Measurements from ENCODE around the gene KCTD13. TPM values are rescaled to one million over a fixed set of nuclear protein-coding genes. Genes with fewer than 3 reads are reported as not detected.
"Not testable (repeated sequence)": the region's sequence is repeated elsewhere in the genome, so short reads cannot be mapped to it uniquely, and the experiment has no call there.

Gene KCTD13
- total and polyA plus RNA-seq, 8 donors = 14.8 to 24.2 (median 20.9) TPM

- ATAC-seq = no peak
- intact Hi-C loops (cut with DNase I) = no loop called here
- no peak overlapping the region for H3K27ac ChIP-seq
Measured at GRCh38 chr16:29892458-29892813, 33.6 kb downstream of the KCTD13 start.

GRCh38 chr16:29891525-29892457 is 34.2 kb downstream of the KCTD13 start:
- TF ChIP-seq CTCF (IDR thresholded peaks at IDR 0.05) = no peak
- peak; percentile 83 for ATAC-seq
- Histone ChIP-seq H3K4me1 (peaks cover 0 to 6% of the 10 kb centered on the region in 2 donors), H3K4me3 (no peak overlapping the region), H3K27me3 (peaks cover 0 to 14% of the 10 kb centered on the region in 2 donors), H3K36me3 (no peaks in the 10 kb centered on the region), H3K9me3 (no peaks in the 10 kb centered on the region), H3K27ac (no peak overlapping the region)
- no peak for DNase-seq
- intact Hi-C loops (cut with DNase I) = no loop called here

More at GRCh38 chr16:29892458-29892813, 33.6 kb downstream of the KCTD13 start:
- Histone ChIP-seq H3K4me1 (peaks cover 0 to 6% of the 10 kb centered on the region in 2 donors), H3K4me3 (no peak overlapping the region), H3K36me3 (no peaks in the 10 kb centered on the region), H3K27me3 (peaks cover 0 to 20% of the 10 kb centered on the region in 2 donors), H3K9me3 (no peaks in the 10 kb centered on the region)
- TF ChIP-seq CTCF (IDR thresholded peaks at IDR 0.05) = no peak
- no peak for DNase-seq

- ATAC-seq; DNase-seq; H3K27me3 ChIP-seq; H3K4me3 ChIP-seq; intact Hi-C loops (cut with DNase I); H3K9me3 ChIP-seq; H3K36me3 ChIP-seq; H3K4me1 ChIP-seq; H3K27ac ChIP-seq: not testable (repeated sequence)
Measured at GRCh38 chr16:29889372-29889771, 36.7 kb downstream of the KCTD13 start.

GRCh38 chr16:29883987-29884386 is 42.0 kb downstream of the KCTD13 start:
- Histone ChIP-seq H3K4me1 (no peaks in the 10 kb centered on the region), H3K27ac (no peak overlapping the region), H3K27me3 (peaks cover 0 to 20% of the 10 kb centered on the region in 2 donors), H3K36me3 (no peaks in the 10 kb centered on the region), H3K9me3 (no peaks in the 10 kb centered on the region), H3K4me3 (no peak overlapping the region)
- no peak for DNase-seq
- intact Hi-C loops (cut with DNase I) = no loop called here
- no peak for ATAC-seq
- TF ChIP-seq CTCF (IDR thresholded peaks at IDR 0.05) = no peak

GRCh38 chr16:29881050-29881449 is 45.0 kb downstream of the KCTD13 start:
- no peak overlapping the region for H3K27ac ChIP-seq
- no peak overlapping the region for H3K4me3 ChIP-seq
- H3K4me1 ChIP-seq = peaks cover 3 to 11% of the 10 kb centered on the region in 2 donors
- intact Hi-C loops (cut with DNase I) = no loop called here
- H3K36me3 ChIP-seq = no peaks in the 10 kb centered on the region
- H3K9me3 ChIP-seq = no peaks in the 10 kb centered on the region
- no peak for TF ChIP-seq CTCF (IDR thresholded peaks at IDR 0.05)
- H3K27me3 ChIP-seq = peaks cover 11 to 49% of the 10 kb centered on the region in 2 donors
- DNase-seq (no peak), ATAC-seq (no peak)

Data from left lung (tissue), 10 donors.